ENCODE measurements around the gene TADA1. TPM values are rescaled to one million over a fixed set of nuclear protein-coding genes. Genes with fewer than 3 reads are reported as not detected.

TADA1 gene
- total and polyA plus RNA-seq, 8 donors: 5.4 to 43.8 (median 7.6) TPM

DNA sequence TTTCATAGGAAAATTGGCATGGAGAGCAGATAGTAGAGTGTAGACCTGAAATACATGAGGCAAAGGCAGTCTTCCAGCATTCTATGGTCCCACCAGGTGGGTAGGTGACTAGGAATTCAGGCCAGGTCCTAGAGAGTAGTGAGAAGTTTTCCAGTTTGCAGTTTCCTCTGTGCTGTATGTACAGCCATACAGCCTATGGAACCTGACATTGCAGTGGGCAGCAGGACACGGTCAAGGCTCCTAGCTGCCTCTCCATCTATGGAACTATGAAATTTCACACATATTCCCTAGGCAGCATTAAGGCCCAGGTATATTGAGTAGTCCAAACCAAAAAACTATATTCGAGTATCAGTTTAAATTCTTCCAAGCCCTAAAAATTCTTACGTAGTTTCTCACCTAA is 20.5 kb downstream of the TADA1 start:
- WGBS, 5 donors: 79 to 87% (median 85%) methylated on average over 3 of the region's 3 CpGs
- TF ChIP-seq, protein P1, sequence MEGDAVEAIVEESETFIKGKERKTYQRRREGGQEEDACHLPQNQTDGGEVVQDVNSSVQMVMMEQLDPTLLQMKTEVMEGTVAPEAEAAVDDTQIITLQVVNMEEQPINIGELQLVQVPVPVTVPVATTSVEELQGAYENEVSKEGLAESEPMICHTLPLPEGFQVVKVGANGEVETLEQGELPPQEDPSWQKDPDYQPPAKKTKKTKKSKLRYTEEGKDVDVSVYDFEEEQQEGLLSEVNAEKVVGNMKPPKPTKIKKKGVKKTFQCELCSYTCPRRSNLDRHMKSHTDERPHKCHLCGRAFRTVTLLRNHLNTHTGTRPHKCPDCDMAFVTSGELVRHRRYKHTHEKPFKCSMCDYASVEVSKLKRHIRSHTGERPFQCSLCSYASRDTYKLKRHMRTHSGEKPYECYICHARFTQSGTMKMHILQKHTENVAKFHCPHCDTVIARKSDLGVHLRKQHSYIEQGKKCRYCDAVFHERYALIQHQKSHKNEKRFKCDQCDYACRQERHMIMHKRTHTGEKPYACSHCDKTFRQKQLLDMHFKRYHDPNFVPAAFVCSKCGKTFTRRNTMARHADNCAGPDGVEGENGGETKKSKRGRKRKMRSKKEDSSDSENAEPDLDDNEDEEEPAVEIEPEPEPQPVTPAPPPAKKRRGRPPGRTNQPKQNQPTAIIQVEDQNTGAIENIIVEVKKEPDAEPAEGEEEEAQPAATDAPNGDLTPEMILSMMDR (IDR thresholded peaks at IDR 0.05): no peak
- TF ChIP-seq POLR2A (IDR thresholded peaks at IDR 0.05): no peak
- no peak for TF ChIP-seq POLR2AphosphoS5 (IDR thresholded peaks at IDR 0.05)
- no peak for TF ChIP-seq EP300 (IDR thresholded peaks at IDR 0.05)
- peaks cover 0 to 37% (median 12%) of the 10 kb centered on the region in 4 donors for H3K4me1 ChIP-seq
- no peak for DNase-seq
- H3K9me3 ChIP-seq: no peaks in the 10 kb centered on the region
- no peak overlapping the region for H3K27ac ChIP-seq
- H3K36me3 ChIP-seq: peaks cover 42 to 99% (median 98%) of the 10 kb centered on the region in 4 donors
- H3K4me3 ChIP-seq: no peak overlapping the region
- intact Hi-C loops (cut with DNase I; ENCODE audit: low total_unique reads): no loop called here
- no peaks in the 10 kb centered on the region for H3K27me3 ChIP-seq

- Histone ChIP-seq H3K4me3 (no peak overlapping the region), H3K27me3 (no peaks in the 10 kb centered on the region), H3K27ac (no peak overlapping the region), H3K9me3 (no peaks in the 10 kb centered on the region), H3K4me1 (peaks cover 0 to 29% (median 10%) of the 10 kb centered on the region in 4 donors), H3K36me3 (peaks cover 52 to 100% (median 99%) of the 10 kb centered on the region in 4 donors)
- 0 to 41% (median 25%) methylated on average over 1 of the region's 1 CpG for WGBS, 5 donors
- DNase-seq: no peak
- intact Hi-C loops (cut with DNase I; ENCODE audit: low total_unique reads): no loop called here
- no peak for TF ChIP-seq POLR2AphosphoS5 (IDR thresholded peaks at IDR 0.05)
- TF ChIP-seq, protein P1 (IDR thresholded peaks at IDR 0.05): no peak
- no peak for TF ChIP-seq EP300 (IDR thresholded peaks at IDR 0.05)
- TF ChIP-seq POLR2A (IDR thresholded peaks at IDR 0.05): no peak
Measured at GRCh38 chr1:166852918-166853317, 23.1 kb downstream of the TADA1 start.

- DNase-seq: no peak
- H3K9me3 ChIP-seq: no peaks in the 10 kb centered on the region
- 96 to 97% (median 97%) methylated on average over 15 to 20 of the region's 20 CpGs for WGBS, 5 donors
- intact Hi-C loops (cut with DNase I; ENCODE audit: low total_unique reads): no loop called here
- no peak overlapping the region for H3K27ac ChIP-seq
- H3K4me1 ChIP-seq: peaks cover 3 to 52% (median 34%) of the 10 kb centered on the region in 4 donors
- TF ChIP-seq, protein P1 (IDR thresholded peaks at IDR 0.05): no peak
- TF ChIP-seq POLR2AphosphoS5 (IDR thresholded peaks at IDR 0.05) (no peak), POLR2A (IDR thresholded peaks at IDR 0.05) (no peak), EP300 (IDR thresholded peaks at IDR 0.05) (no peak)
- H3K36me3 ChIP-seq: peaks cover 51 to 100% (median 99%) of the 10 kb centered on the region in 4 donors
- H3K4me3 ChIP-seq: no peak overlapping the region
- H3K27me3 ChIP-seq: no peaks in the 10 kb centered on the region
Measured at GRCh38 chr1:166849135-166849534, 26.9 kb downstream of the TADA1 start.

DNA sequence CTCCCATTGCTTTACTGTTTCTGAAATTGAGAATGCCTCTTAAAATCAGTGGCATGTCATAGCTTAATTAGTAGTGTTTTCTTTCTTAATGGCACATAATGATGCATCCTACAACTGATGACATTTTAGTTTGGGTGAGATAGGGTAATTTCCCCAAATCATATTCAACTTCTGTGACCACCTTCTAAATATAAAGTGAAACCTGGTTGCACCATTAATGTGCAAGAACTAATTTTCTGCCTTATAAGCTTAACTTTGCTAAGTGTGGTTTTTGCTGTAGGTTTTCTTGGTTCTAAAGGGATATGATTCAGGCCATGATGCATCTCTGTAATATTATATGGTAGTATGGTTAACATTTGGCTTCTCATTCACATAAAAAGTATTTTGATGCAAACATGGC is 27.9 kb downstream of the TADA1 start:
- no peak overlapping the region for H3K27ac ChIP-seq
- H3K4me1 ChIP-seq: peaks cover 13 to 53% (median 38%) of the 10 kb centered on the region in 4 donors
- no peak for DNase-seq
- intact Hi-C loops (cut with DNase I; ENCODE audit: low total_unique reads): no loop called here
- H3K9me3 ChIP-seq: no peaks in the 10 kb centered on the region
- H3K4me3 ChIP-seq: no peak overlapping the region
- TF ChIP-seq POLR2A (IDR thresholded peaks at IDR 0.05): no peak
- TF ChIP-seq, protein P1 (IDR thresholded peaks at IDR 0.05): no peak
- no peak for TF ChIP-seq EP300 (IDR thresholded peaks at IDR 0.05)
- no peak for TF ChIP-seq POLR2AphosphoS5 (IDR thresholded peaks at IDR 0.05)
- no peaks in the 10 kb centered on the region for H3K27me3 ChIP-seq
- H3K36me3 ChIP-seq: peaks cover 58 to 100% (median 99%) of the 10 kb centered on the region in 4 donors

All from stomach (tissue), 9 donors.